GM18909 (cell line): ENCODE results near the gene HLF.
A peak's percentile ranks its signal among the peaks of the same experiment; 100 is the strongest.

Experiments used
- ATAC-seq: cut with Tn5 transposase; IDR thresholded peaks from one replicate; pipeline ENCODE4 v1.9.1; 2021; ENCODE audit warnings: mild to moderate bottlenecking; ENCODE audit not compliant: unreplicated experiment, poor library complexity

Gene HLF

GRCh38 chr17:55345132-55345531, 80.4 kb downstream of the HLF start:
- no peak for ATAC-seq

GRCh38 chr17:55346658-55347057, 81.9 kb downstream of the HLF start:
- ATAC-seq, result no peak

GRCh38 chr17:55347341-55347740, 82.6 kb downstream of the HLF start:
- no peak for ATAC-seq

GRCh38 chr17:55348749-55349354, 84.1 kb downstream of the HLF start:
- no peak for ATAC-seq

- ATAC-seq, result no peak
Observed at GRCh38 chr17:55350825-55351205, 86.1 kb downstream of the HLF start.

- no peak for ATAC-seq
Observed at GRCh38 chr17:55351226-55351625, 86.5 kb downstream of the HLF start.

GRCh38 chr17:55354010-55354409, 89.2 kb downstream of the HLF start:
- ATAC-seq, result no peak

- no peak for ATAC-seq
Observed at GRCh38 chr17:55354941-55355340, 90.2 kb downstream of the HLF start.

- ATAC-seq, result peak; percentile 94
Observed at GRCh38 chr17:55356434-55357328, 91.9 kb downstream of the HLF start.

- no peak for ATAC-seq
Observed at GRCh38 chr17:55360971-55361370, 96.2 kb downstream of the HLF start.

- no peak for ATAC-seq
Observed at GRCh38 chr17:55363033-55363432, 98.3 kb downstream of the HLF start.

GRCh38 chr17:55366020-55366481, 101.3 kb downstream of the HLF start:
- ATAC-seq, result no peak

GRCh38 chr17:55368706-55369105, 103.9 kb downstream of the HLF start:
- ATAC-seq, result no peak
